HuH-7 (cell line): Measurements from ENCODE around the gene CLCNKA.
"Not testable (repeated sequence)": the region's sequence is repeated elsewhere in the genome, so short reads cannot be mapped to it uniquely, and the experiment has no call there.

ENCODE experiments used
- DNase-seq: peaks from one replicate; pipeline ENCODE4 v3.0.0; 2011; ENCODE audit warnings: low spot score

Gene CLCNKA

DNA sequence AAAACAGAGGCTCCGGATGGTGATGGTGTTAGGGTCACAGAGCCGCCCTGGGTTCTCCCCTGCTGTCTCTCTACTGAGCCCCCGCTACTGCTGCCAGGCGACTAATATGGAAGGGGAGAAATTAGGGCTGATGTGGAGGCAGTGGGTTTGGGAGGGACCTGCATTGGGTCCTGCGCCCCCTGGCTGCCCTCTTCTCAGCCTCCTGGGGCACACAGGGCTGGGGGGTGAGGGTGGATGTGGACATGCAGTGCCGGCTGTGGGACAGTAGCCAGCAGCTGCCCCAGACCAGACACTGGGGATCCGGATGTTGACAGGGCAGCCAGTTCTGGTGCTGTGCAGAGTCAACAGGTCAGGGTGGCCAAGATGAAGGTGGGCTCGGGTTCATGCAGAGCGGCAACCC lies 20.3 kb downstream of the CLCNKA start:
- no peak for DNase-seq

DNA sequence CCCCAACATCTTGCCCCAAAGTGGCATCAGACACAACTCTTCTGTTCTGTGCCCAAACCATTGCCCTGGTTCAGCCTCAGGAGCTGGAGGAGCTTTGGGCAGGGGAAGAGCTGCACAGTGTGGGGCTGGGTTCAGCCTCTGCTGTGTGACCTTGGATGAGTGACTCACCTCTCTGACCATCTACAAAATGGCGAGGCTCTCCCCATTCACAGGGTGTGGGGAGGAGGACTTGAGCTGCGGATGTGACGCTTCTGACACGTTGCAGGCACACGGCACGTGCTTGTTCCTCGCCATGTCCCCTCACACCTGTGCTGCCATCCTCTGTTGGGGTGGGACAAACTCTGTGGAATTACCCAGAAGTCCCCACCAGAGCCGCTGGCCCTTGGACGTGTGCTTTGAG lies 20.8 kb downstream of the CLCNKA start:
- not testable (repeated sequence) for DNase-seq

- no peak for DNase-seq
Observed at GRCh38 chr1:16043521-16043920, 21.7 kb downstream of the CLCNKA start, which contains the start of gene CLCNKB. Gene CLCNKB (plus strand): TSS chr1:16043782. CDS start chr1:16044493, 711 bp downstream.

DNA sequence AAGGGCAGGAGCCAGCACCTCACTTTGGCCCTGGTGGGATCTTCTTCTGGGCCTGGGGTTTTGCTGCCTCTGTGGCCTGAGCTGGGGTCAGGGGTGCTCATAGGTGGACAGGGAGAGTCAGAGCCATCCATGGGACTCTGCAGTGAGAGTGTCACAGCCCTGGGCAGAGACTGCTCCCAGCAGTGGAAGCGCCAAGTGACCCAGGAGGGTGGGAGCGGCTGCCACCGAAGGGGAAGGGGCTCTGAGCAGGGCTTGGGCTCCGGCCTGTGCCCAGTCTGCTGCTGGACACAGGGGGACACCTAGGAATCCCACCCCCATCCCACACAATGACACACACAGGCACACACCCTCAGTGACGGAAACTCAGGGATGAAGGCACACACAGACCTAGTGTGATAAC lies 22.1 kb downstream of the CLCNKA start:
- no peak for DNase-seq

DNA sequence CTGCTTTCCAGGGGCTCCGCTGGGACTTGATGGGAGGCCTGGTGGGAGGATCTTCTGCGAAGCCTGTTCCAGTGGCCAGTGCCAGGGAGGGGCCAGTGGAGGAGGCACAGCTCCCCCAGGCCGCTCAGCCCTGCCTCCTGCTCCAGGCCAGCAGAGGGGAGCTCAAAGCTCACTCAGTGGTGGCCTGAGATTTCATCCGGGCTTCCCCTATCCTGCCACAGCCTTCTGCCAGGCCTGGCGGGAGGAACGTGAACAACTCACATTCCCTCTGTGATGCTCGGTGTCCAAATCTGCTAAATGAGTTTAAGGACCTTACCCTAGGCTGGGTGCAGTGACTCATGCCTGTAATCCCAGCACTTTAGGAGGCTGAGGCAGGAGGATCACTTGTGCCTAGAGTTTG lies 25.0 kb downstream of the CLCNKA start:
- DNase-seq: no peak

DNA sequence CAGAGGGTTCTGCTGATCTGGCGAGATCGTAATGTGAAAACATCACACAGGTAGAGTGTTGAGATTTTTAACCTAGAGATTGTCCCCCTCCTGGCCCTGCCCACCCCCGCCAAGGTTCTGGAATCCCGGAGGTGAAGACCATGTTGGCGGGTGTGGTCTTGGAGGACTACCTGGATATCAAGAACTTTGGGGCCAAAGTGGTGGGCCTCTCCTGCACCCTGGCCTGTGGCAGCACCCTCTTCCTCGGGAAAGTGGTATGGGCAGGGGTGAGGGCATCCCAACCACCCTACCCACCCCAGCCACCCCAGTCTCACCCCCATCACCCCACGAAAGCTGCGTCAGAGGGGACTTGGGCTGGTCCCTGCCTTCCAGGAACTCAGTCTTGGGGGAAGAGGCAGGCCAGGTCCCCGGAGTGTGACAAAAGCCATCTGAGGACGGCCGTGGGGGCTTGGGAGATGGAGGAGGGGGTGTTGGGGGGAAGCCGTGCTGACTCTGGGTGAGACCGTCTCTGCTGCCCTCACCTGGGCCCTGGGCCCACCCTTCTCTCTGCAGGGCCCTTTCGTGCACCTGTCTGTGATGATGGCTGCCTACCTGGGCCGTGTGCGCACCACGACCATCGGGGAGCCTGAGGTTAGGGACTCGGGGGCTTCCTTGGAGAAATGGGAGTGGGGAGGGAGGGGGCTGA lies 26.1 kb downstream of the CLCNKA start:
- DNase-seq: no peak

DNA sequence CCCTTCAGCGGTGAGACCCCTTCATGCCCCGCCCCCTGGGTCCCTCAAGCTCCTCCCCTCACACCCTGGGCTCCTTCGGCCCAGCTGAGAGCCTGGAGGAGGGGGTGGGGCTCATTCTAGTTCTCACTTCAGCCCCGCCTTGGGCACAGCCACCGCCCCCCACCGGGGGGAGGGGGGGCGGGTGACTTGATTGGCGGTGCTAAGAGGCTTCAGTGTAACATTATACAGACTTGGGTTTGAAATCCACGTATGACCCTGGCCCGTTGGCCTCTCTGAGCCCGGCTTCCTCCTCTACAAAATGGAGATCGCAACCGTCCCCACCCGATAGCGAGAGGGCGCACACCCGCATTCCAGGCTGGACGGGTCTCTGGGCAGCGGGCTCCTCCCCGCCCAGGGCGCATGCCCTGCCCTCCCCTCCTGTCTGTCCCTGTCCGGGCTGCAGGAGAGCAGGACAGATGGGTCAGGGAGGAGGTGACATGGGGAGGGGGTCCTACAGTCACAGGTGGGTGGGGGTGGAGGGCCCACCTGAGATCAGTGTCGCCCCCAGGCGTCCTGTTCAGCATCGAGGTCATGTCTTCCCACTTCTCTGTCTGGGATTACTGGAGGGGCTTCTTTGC lies 26.8 kb downstream of the CLCNKA start:
- DNase-seq: peak; percentile 60

DNA sequence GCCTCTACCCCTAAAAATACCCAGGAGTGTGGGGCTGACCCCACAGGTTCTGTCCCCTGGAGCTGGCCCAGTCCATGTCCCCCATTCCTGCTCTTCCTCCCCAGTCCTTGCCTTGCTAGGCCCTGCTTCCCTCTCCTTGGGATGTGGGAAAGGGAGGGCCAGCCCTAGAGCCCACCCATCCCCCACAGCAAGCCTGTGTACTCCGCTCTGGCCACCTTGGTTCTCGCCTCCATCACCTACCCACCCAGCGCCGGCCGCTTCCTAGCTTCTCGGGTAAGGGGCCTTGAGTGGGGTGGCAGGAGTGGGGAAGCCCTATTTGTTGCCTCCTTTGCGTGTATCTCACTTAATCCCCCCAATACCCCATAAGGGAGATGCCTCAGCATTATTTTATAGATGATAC lies 28.5 kb downstream of the CLCNKA start:
- no peak for DNase-seq

DNA sequence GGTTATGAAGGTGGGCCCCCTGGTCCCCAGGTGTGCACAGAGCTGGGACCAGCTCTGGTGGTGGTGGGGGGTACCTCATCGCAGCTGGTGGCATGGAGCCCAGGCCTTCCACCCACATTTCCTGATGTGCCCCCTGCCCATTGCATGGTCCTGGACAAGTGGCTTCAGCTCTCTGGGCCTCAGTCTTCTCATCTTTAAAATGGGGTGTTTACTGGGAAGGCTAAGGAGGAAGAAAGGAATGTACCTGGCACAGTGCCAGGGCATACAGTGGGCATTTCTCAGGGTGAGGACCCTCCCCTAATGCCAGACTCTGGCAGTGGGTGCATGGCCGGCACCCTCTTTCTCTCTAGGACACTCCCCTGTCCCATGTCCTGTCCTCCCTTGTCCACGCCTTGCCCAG lies 29.2 kb downstream of the CLCNKA start:
- DNase-seq: no peak

DNA sequence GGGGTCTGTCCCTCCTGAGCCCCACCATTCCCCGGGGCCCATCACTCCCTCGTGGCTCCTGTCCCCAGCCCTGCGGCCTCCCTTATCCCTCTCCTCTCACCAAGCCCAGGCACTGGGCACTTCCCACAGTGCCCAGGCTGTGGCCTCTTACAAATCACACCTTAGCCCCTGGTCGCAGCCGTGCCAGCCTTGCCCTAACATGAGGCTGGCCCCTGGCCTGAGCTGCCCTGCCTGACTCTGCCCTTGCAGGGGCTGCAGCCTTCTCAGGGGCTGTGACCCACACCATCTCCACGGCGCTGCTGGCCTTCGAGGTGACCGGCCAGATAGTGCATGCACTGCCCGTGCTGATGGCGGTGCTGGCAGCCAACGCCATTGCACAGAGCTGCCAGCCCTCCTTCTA lies 30.1 kb downstream of the CLCNKA start:
- not testable (repeated sequence) for DNase-seq

- DNase-seq: no peak
Observed at GRCh38 chr1:16053781-16054502, 32.1 kb downstream of the CLCNKA start.

DNA sequence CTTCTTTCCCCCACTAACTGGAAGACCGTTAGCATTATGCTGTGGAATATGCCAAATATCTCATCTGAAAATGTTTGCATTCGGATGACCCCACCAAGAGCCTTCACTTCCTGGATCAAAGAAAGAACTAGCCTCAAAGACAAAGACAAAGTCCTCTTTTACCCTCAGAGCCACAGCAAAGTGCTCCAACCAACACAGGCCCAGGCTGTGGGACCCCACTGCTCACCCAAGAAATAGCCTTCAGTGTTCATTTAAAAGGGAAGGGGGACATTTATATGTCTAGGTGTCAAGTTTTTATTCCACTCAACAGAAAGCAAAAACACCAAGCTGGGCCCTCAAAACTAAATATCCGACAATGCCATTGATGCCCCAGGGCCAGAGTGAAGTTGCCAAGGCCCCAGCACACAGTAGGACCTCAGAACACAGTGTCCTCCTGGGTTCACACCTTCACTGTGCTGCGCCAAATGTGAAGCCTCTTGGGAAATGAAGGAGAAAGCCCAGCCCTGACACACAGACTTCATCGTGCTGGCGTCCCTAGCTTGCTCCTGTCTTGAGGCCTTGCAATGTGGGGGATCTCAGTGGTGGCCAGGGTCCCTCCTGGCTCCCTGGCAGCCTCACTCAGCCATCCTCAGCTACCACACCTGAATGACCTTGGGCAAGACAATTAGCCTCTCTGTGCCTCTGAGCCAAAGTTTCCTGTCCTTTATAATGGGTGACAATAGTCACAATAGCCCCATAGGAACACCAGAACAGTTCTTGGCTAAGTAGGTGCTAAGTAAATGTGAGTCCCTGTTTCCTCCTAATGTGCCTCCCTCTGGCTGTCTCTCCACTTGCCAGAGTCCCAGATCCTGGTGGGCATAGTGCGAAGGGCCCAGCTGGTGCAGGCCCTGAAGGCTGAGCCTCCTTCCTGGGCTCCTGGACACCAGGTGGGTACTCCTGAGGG lies 33.0 kb downstream of the CLCNKA start:
- no peak for DNase-seq

DNA sequence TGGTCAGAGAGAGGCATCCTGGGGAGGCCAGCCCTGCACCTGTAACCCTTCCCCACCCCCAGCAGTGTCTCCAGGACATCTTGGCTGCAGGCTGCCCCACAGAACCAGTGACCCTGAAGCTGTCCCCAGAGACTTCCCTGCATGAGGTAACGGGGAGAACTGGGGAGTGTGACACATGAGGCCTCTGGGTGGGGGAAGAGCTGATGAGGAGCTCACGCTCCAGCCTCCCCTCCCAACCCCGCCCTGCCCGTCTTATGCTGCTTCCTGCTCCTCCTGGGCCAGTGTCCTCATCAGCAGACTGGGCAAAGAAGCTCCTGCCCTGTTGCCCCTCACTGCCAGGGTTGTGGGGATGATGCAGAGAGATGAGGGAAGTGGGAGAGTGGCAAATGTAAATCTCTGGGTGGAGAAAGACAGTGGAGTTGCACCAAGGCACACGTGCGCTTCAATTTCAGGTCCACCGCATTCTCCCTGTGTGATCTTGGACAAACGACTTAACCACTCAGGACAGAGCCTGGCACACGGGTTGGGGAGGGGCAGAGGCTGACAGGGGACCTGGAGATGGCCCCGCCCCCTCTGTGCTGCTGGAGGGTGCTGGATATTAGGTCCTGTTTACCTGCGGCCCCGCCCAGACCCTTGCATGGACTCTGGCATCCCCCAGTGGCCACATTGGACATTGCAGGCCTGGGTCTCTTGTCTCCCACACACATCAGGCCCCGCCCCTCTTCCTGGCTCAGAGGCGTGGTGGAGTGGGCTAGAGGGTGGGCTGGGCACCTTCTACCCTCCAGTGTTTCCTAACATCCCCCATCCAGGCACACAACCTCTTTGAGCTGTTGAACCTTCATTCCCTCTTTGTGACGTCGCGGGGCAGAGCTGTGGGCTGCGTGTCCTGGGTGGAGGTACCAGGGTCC lies 34.0 kb downstream of the CLCNKA start:
- DNase-seq: peak; percentile 88

- DNase-seq: not testable (repeated sequence)
Observed at GRCh38 chr1:16056521-16056912, 34.7 kb downstream of the CLCNKA start.

DNA sequence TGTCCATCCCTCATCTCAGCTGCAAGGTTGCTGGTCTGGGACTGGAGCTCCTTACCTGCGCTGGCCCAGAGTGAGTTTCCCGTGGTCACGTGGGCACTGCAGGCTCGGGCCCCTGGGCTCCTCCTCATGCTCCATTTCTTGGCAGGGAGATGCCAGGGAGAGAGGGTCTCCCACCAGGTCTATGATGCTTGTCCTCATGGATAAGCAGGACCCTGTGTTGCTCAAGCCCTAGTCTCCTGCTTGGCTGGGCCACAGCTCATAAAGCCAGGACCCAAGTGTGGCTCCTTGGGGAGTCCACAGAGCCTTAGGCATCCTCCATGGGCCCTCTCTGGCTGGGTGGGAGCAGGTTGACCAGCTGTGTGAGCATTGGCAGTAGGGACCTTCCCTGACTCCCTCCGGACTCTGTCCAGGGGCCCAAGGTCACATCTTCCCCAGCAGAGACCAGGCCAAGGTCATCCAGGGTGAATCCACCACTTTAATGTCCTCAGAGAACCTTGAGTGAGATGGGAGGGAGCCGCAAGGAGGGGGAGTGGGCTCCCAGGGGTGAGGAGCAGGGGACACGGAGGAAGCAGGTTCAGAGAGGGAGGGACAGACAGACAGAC lies 35.6 kb downstream of the CLCNKA start:
- DNase-seq: not testable (repeated sequence)

- not testable (repeated sequence) for DNase-seq
Observed at GRCh38 chr1:16058394-16059120, 36.7 kb downstream of the CLCNKA start.

GRCh38 chr1:16061266-16061665 lies 39.4 kb downstream of the CLCNKA start:
- no peak for DNase-seq

DNA sequence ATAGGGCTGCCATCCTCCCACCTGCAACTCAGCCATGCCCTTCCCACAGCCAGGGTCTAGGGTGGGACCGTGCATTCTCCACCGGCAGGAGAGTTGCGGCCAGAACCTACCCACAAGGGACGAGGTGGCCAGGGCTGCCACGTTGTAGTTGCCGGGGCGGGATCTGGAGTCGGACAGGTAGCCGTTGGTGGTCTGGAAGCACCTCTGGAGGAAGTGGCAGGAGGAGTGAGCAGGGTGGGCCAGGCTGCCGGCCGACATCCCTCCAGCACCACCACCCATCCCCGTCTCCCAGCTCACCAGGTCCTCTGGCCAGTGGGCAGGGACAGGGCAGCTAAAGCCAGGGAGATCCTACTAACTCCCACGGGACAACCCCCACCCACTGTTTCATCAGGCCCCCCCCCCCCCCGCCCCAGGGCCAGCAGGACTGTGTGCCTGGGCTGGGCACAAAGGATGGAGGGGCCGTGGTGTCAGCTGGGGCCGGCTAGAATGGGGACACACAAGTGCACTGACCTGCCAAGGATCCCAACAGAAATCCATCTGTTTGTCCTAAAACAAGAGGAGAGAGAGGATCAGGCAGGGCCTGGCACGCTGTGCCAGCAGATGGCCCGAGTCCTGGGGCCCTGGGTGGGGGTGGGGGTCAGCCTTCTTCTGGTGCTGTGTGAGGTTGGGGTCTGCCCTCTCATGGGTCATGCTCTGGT lies 40.3 kb downstream of the CLCNKA start:
- not testable (repeated sequence) for DNase-seq

DNA sequence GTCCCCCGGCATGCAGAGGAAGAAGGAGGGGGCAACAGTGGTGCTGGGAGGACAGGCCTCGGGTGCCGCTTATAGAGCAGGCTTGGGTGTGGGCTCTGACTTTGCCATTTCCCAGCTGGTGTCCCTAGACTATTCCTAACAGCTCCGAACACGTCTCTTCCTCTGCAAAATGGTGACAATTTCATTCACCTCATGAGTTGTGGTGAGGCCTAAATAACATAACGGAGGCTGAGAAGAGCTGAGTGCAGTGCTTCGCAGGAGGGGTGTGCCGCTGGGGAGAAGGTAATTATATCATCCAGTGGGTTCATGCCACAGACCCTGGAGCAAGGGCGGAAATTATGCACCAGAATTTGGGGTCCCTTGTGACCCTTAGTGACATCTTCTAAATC lies 40.8 kb downstream of the CLCNKA start:
- DNase-seq: not testable (repeated sequence)
